Measurements from ENCODE around the gene NONO. TPM values are rescaled to one million over a fixed set of nuclear protein-coding genes. Genes with fewer than 3 reads are reported as not detected.
"Not testable (repeated sequence)": the region's sequence is repeated elsewhere in the genome, so short reads cannot be mapped to it uniquely, and the experiment has no call there.

The NONO gene
- 400 and 406 TPM in 2 replicates for total RNA-seq (2014; rRNA removed; shearing (Covaris generic))

DNA sequence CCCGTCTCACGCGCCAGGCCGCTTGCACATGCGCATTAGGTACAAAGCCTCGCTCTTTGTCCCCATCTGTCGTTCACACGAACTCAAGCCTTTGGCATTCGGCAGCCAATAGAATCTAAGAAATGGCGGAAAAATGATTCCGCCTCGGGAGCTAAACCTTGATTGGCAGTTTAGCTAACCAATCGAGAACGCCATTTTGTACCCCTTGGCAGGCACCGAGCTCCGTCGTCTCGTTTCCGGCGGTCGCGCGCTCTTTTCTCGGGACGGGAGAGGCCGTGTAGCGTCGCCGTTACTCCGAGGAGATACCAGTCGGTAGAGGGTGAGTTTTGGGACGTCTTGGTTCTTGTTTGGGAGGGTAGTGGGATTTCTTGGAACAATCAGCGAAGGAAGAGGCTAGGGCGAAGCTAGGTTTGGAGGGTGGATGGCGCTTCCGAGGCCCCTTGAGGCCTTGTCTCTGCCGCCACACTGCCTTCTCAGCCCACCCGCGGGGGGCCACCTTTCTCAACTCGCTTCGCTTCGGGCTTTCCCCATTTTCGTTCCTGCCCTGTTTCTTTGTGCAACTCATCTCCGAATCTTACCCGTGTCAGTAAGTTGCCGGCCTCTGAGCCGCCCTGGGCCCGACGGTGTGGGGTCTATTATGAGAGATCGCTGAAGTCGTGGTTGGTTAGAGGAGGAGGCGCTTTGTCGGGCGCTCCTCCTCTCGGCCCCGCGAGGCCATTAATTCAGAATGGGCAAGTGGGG, at the start of gene NONO:
TSS of gene NONO (plus strand) at position 233 of the 741 bp plus-strand sequence. CDS start 7,003 bp downstream, outside the sequence.
- DNase-seq (ENCODE audit: low spot score) = peak; percentile 97

- DNase-seq (ENCODE audit: low spot score) = no peak
These were observed 48.0 kb upstream of the NONO start for GRCh38 chrX:71235482-71235881.

- DNase-seq (ENCODE audit: low spot score) = no peak
These were observed 46.6 kb upstream of the NONO start for GRCh38 chrX:71236836-71237235.

DNA sequence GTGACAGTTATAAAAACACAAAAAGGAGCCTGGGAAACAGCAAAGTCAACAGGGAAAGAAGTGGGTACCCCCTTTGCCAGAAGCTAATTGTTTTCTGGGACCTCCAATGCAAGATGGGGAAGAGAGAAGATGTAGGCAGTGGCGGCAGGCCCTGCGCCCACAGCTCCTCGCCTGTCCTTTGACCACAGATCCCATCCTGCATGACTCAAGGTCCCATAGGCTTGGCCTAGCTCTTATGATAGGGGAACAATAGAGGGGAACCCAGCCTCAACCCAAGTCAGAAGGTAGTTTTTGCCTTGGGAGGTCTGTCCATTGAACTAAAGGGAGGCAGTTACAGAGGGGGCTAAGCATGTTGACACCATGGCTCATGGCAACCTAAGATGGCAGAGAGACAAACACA, 43.7 kb upstream of the NONO start:
- DNase-seq (ENCODE audit: low spot score) = no peak

GRCh38 chrX:71241301-71241700, 42.1 kb upstream of the NONO start:
- DNase-seq (ENCODE audit: low spot score) = no peak

GRCh38 chrX:71244359-71245128, 38.9 kb upstream of the NONO start:
- DNase-seq (ENCODE audit: low spot score) = no peak

- no peak for DNase-seq (ENCODE audit: low spot score)
These were observed 38.3 kb upstream of the NONO start for GRCh38 chrX:71245159-71245558.

GRCh38 chrX:71250841-71251240, 32.6 kb upstream of the NONO start:
- no peak for DNase-seq (ENCODE audit: low spot score)

GRCh38 chrX:71251466-71251973, 31.9 kb upstream of the NONO start:
- no peak for DNase-seq (ENCODE audit: low spot score)

DNA sequence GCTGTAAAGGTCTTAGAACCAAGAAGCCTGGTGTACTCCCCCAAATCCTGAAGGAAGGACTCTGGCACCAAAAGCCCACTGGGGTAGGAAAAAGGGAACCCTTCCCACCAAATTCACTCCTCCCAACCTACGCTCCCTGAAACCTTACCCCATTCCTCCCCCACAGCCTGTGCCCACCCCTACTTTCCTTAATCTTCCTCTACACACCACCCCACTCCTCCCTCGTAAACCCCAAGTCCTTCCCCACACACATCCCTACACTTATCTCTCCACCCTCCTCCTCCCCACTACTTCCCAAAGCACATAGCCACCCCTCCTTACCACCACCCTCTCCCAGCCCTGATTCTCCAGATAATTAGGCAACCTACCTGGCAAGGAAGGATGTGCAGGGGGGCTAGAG, 31.2 kb upstream of the NONO start:
- DNase-seq (ENCODE audit: low spot score) = no peak

- peak; percentile 35 for DNase-seq (ENCODE audit: low spot score)
These were observed 30.0 kb upstream of the NONO start for GRCh38 chrX:71253253-71254091.

DNA sequence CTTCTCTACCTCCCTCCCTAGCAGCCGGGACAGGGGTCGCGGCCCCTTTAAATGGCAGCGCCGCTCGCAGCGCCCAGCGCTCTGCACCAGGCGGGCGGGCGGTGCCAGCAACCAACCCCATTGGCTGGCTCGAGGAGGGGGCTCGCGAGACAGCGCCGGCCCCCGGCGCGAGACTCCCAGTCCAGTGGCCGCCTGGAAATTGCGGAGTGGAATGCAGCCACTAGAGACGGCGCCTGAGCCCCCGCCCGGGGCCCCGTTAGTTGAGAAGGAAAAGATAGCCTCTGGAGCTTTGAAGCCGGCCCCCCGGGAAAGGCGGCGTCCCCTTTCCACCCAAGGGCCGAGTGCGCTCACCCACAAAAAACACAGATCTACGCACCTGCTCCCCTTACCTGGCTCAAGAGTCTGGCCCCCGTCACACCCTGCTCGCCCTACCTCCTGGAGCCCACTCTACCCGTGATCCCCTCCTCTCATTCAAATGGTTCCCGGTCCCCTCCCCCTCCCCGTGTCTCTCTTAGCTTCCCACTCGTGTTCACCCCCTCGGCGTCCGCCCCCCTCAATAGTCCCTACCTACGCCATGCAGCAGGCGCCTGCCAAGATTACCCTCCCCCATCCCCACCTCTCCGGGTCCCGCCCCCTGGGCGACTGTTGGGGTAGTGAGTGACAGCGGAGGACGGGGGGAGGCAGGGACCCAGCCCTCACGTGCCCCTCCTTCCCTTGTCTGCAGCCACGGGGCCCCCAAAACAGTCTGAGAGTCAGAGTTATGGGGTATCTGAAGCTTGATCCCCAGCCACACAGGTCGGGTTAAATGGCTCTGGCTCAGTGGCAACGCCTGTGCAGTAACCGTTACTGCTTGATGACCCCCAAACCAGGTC, 29.1 kb upstream of the NONO start, which contains the start of gene ZMYM3:
TSS of gene ZMYM3 (minus strand) at position 49 of the 872 bp plus-strand sequence. CDS start 885 bp downstream, outside the sequence.
- DNase-seq (ENCODE audit: low spot score) = peak; percentile 78

DNA sequence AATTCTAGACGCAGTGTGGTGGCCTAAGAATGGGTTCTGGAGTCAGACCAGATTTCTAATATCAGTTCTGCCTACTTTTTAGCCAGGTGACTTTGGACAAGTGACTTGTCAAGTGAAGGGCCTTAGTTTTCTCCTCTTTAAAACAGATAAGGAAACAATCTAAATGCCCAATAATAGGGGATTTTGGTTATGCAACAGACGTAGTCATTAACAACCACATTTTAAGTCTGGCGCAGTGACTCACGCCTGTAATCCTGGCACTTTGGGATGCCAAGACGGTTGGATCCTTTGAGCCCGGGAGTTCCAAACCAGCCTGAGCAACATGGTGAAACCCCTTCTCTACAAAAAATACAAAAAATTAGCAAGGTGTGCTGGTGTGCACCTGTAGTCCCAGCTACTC, 27.4 kb upstream of the NONO start:
- DNase-seq (ENCODE audit: low spot score) = no peak

GRCh38 chrX:71256856-71257255, 26.6 kb upstream of the NONO start:
- no peak for DNase-seq (ENCODE audit: low spot score)

DNA sequence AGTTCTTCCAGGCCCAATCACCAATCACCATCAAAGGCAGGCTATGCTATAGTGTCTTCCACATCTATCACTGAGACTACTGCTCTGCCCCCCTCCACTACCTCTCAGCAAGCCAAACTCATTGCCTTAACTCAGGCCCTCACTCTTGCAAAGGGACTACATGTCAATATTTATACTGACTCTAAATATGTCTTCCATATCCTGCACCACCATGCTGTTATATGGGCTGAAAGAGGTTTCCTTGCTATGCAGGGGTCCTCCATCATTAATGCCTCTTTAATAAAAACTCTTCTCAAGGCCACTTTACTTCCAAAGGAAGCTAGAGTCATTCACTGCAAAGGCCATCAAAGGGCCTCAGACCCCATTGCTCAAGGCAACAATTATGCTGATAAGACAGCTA, 14.8 kb upstream of the NONO start:
- DNase-seq (ENCODE audit: low spot score) = not testable (repeated sequence)

DNA sequence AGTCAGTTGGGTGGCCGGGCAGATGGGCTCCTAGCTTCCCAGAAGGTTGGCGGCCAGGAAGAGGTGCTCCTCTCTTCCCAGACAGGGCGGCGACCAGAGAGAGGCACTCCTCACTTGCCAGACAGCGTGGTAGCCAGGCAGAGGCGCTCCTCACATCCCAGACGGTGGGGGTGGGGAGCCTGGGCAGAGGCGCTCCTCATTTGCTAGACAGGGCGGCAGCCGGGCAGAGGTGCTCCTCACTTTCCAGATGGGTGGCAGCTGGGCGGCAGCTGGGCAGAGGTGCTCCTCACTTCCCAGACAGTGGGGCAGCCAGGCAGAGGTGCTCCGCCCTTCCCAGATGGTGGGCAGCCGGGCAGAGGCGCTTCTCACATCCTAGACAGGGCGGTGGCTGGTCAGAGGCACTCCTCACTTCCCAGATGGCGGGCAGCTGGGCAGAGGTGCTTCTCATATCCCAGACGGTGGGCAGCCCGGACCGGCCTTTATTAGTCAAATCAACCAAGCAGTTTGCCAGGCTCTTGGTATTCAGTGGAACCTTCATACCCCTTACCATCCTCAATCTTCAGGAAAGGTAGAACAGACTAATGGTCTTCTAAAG, 13.5 kb upstream of the NONO start:
- no peak for DNase-seq (ENCODE audit: low spot score)

DNA sequence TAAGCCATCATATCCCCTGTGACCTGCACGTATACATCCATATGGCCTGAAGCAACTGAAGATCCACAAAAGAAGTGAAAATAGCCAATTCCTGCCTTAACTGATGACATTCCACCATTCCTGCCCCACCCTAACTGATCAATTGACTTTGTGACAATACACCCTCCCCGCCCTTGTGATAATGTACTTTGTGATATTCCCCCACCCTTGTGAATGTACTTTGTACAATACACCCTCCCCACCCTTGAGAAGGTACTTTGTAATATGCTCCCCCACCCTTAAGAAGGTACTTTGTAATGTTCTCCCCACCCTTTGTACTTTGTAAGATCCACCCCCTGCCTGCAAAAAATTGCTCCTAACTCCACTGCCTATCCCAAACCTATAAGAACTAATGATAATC, 11.1 kb upstream of the NONO start:
- DNase-seq (ENCODE audit: low spot score) = not testable (repeated sequence)

- DNase-seq (ENCODE audit: low spot score) = not testable (repeated sequence)
These were observed 2.1 kb upstream of the NONO start for GRCh38 chrX:71281300-71281699.

DNA sequence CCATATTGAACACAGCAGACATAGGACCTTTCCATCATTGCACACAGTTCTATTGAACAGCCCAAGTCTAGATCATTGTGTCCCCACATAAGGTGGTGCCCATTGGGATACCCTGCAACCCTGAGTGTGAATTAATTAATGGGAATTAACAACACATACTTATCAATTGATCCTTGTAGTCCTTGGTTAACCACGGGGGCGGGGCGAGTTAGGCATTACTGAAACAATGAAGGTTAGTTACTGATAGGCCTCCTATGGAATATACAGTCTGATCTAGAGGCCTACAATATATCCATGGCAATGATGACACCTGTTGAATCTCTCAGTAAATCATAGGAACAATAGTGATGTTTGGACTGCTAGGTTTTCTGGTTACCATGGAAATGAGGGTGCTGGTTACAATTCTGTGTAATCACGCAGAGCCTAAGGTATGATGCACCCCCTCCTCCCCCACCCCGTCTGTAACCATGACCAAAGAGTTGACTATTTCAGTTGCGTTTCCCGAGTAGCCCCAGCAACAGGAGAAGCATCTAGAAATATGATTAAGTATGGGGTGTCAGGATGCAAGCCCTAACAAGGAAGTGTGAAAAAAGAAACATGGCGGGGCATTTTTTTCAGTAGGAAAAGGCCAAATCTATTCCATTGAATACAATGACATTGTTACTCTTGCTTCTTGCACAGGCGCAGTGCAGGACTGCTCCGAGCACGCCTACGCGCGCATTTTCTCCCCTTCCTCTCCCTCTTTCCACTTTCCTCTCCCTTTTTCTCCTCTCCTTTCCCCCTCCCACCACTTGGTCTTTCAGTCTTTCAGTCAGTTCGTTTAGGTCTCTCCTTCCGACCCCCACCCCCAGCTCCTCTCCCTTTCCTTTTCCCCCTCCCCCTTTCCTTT, 677 bp upstream of the NONO start:
- peak; percentile 43 for DNase-seq (ENCODE audit: low spot score)
